ENCODE data around the gene LRP4.
A peak's percentile ranks its signal among the peaks of the same experiment; 100 is the strongest.

LRP4 gene

DNA sequence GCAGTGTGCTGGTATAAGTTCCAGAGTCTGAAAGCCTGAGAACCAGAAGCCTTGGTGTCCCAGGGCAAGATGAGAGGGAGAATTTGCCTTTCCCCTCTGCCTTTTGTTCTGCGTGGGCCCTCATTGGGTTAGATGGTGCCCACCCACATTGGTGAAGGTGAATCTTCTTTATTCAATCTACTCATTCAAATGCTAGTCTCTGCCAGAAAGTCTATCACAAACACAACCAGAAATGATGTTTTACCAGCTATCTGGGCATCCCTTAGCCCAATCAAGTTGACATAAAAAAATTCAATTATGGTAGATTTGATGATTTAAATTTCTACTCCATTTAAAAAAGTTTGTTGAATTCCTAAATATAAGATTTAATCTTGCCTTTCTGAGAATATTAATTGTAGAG lies 40.4 kb upstream of the LRP4 start:
- no peak overlapping the region for H3K4me3 ChIP-seq (ENCODE audit: control insufficient read depth, low read depth, low read length)
- DNase-seq (ENCODE audit: low read depth) = no peak
- TF ChIP-seq, protein P1, sequence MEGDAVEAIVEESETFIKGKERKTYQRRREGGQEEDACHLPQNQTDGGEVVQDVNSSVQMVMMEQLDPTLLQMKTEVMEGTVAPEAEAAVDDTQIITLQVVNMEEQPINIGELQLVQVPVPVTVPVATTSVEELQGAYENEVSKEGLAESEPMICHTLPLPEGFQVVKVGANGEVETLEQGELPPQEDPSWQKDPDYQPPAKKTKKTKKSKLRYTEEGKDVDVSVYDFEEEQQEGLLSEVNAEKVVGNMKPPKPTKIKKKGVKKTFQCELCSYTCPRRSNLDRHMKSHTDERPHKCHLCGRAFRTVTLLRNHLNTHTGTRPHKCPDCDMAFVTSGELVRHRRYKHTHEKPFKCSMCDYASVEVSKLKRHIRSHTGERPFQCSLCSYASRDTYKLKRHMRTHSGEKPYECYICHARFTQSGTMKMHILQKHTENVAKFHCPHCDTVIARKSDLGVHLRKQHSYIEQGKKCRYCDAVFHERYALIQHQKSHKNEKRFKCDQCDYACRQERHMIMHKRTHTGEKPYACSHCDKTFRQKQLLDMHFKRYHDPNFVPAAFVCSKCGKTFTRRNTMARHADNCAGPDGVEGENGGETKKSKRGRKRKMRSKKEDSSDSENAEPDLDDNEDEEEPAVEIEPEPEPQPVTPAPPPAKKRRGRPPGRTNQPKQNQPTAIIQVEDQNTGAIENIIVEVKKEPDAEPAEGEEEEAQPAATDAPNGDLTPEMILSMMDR (conservative IDR thresholded peaks at IDR 0.05; ENCODE audit: control insufficient read depth, insufficient read depth, low read depth, low read length) = no peak

- H3K4me3 ChIP-seq (ENCODE audit: control insufficient read depth, low read depth, low read length) = no peak overlapping the region
- no peak for DNase-seq (ENCODE audit: low read depth)
- TF ChIP-seq, protein P1 (conservative IDR thresholded peaks at IDR 0.05; ENCODE audit: control insufficient read depth, insufficient read depth, low read depth, low read length) = no peak
Observed at GRCh38 chr11:46953093-46953492, 34.7 kb upstream of the LRP4 start.

GRCh38 chr11:46952553-46952952 lies 34.2 kb upstream of the LRP4 start:
- TF ChIP-seq, protein P1 (conservative IDR thresholded peaks at IDR 0.05; ENCODE audit: control insufficient read depth, insufficient read depth, low read depth, low read length) = no peak
- no peak overlapping the region for H3K4me3 ChIP-seq (ENCODE audit: control insufficient read depth, low read depth, low read length)
- no peak for DNase-seq (ENCODE audit: low read depth)

GRCh38 chr11:46951864-46952263 lies 33.5 kb upstream of the LRP4 start:
- no peak for DNase-seq (ENCODE audit: low read depth)
- TF ChIP-seq, protein P1 (conservative IDR thresholded peaks at IDR 0.05; ENCODE audit: control insufficient read depth, insufficient read depth, low read depth, low read length) = no peak
- H3K4me3 ChIP-seq (ENCODE audit: control insufficient read depth, low read depth, low read length) = no peak overlapping the region

DNA sequence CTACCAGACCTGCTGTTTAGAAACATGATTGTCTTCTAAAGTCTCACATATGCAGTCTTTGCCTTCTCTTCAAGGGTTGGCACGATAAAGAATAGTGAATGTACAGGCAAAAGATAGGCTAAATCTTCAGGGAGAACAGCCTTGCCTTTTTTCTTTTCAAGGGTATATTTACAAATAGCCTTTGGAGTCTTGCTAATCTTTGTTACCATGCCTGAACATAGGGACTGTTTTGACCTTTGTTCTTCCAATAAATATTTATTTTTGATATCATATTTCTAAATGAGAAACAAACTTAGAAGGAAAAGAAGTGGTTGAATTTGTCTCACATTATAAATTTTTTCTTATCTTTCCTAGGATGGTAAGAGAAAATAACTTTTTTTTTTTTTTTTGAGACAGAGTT lies 30.9 kb upstream of the LRP4 start:
- no peak overlapping the region for H3K4me3 ChIP-seq (ENCODE audit: control insufficient read depth, low read depth, low read length)
- no peak for DNase-seq (ENCODE audit: low read depth)
- TF ChIP-seq, protein P1 (conservative IDR thresholded peaks at IDR 0.05; ENCODE audit: control insufficient read depth, insufficient read depth, low read depth, low read length) = no peak

DNA sequence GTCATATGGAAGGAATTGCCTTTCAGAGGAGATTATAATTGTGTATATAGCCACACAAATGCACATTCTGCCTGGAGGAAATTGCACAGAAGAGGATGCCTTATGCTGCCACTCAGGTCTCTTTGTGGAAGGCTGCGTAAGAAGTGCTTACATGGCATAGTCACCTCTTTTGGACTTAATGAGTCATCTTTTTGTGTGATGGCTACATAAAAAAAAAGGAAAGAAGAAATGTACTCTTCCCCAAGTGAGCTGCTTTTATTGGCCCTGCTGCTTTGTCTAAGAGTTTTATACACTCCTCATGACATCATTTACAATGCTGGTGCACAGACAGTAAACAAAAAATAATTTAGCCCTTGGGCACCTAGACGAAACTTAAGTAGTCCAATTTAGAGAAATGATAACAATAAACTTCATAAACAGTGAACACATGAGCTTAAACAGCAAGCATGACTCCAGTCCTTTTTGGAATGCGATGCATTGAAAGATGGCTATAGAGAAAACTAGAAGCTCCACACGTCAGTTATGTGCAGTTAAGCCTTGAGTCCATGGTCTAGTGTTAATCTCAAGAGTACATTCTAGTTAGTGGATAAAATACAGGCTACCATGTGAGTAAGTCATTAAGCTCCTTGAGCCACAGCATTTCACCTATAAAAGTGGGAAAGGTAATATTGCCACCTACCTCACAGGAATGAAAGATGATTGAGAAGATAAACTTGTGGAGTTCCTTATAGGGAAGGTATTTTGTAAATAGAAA lies 30.2 kb upstream of the LRP4 start:
- peak; percentile 75 for DNase-seq (ENCODE audit: low read depth)
- TF ChIP-seq, protein P1 (conservative IDR thresholded peaks at IDR 0.05; ENCODE audit: control insufficient read depth, insufficient read depth, low read depth, low read length) = no peak
- H3K4me3 ChIP-seq (ENCODE audit: control insufficient read depth, low read depth, low read length) = no peak overlapping the region

Measured in fibroblast of mammary gland (primary cell).